H1 (cell line): ENCODE results near the gene CCDC18. TPM values are rescaled to one million over a fixed set of nuclear protein-coding genes. Genes with fewer than 3 reads are reported as not detected.

ENCODE experiments used
- CTCF ChIA-PET: fragments of 300-600 bp; sonication (Branson Sonifier 250); formaldehyde crosslinking; loops from one replicate; lab custom pipeline; 2021; ENCODE audit not compliant: partially characterized antibody; lab: Charles Lee
- POLR2A ChIA-PET: fragments of 300-600 bp; sonication (Branson Sonifier 250); formaldehyde crosslinking; loops from one replicate; lab custom pipeline; 2021; ENCODE audit warnings: inconsistent platforms; ENCODE audit not compliant: partially characterized antibody; lab: Charles Lee
- DNase-seq, 2 experiments: peaks; one replicate each; pipeline versions ENCODE4 v3.0.0 to v3.0.0-alpha.2; 2010 to 2022; ENCODE audit warnings: low spot score in 2 of 2, low read depth in 1 of 2, mixed read lengths in 1 of 2
- FAIRE-seq: peaks from 2 replicates; lab custom pipeline; 2011; peaks lifted over from hg19 to GRCh38; lab: Jason Lieb, UNC
- H2AFZ ChIP-seq: 2 replicates; pipeline ENCODE4 v1.8.1; 2012; ENCODE audit warnings: low read length, inconsistent platforms
- H2AK5ac ChIP-seq: 2 replicates; pipeline ENCODE4 v1.6.1; 2013; ENCODE audit warnings: low read depth, low read length
- H2BK120ac ChIP-seq: replicated peaks from 2 replicates; pipeline ENCODE3; 2013; ENCODE audit warnings: low read depth, low read length, inconsistent platforms
- H2BK12ac ChIP-seq: 2 replicates; pipeline ENCODE4 v1.6.1; 2013; ENCODE audit warnings: low read depth, low read length
- H2BK15ac ChIP-seq: 2 replicates; pipeline ENCODE4 v1.6.1; 2013; ENCODE audit warnings: low read length
- H2BK20ac ChIP-seq: 2 replicates; pipeline ENCODE4 v1.6.1; 2013; ENCODE audit warnings: low read length
- H2BK5ac ChIP-seq: 2 replicates; pipeline ENCODE4 v1.6.1; 2013; ENCODE audit warnings: low read depth, low read length
- H3K14ac ChIP-seq: 2 replicates; pipeline ENCODE4 v1.6.1; 2013; ENCODE audit warnings: inconsistent platforms; ENCODE audit not compliant: insufficient read length
- H3K18ac ChIP-seq: 2 replicates; pipeline ENCODE4 v1.6.1; 2013; ENCODE audit warnings: low read length; ENCODE audit errors: extremely low read depth
- H3K23ac ChIP-seq: 2 replicates; pipeline ENCODE4 v1.6.1; 2013; ENCODE audit warnings: inconsistent platforms; ENCODE audit not compliant: insufficient read length
- H3K23me2 ChIP-seq: 2 replicates; pipeline ENCODE4 v1.6.1; 2013; ENCODE audit warnings: low read depth, low read length
- H3K27ac ChIP-seq: 2 replicates; pipeline ENCODE4 v1.6.1; 2011; ENCODE audit warnings: low read depth, low read length, inconsistent platforms
- H3K27me3 ChIP-seq, 4 experiments: replicated peaks in 1 of 4; 1 replicate in 1 of 4; 2 replicates in 3 of 4; pipeline versions ENCODE4 v1.6.1 to v1.8.1; 2011 to 2013; ENCODE audit warnings: low read length in 3 of 4, mild to moderate bottlenecking in 3 of 4, inconsistent platforms in 2 of 4, mixed read lengths in 2 of 4, moderate library complexity in 1 of 4; ENCODE audit not compliant: control insufficient read depth in 3 of 4, insufficient read depth in 3 of 4; ENCODE audit errors: extremely low read depth in 1 of 4
- H3K36me3 ChIP-seq, 4 experiments: 2 replicates each; pipeline versions ENCODE4 v1.6.1 to v1.8.1; 2011 to 2013; ENCODE audit warnings: mild to moderate bottlenecking in 4 of 4, low read length in 3 of 4, moderate library complexity in 2 of 4, control low read depth in 1 of 4, inconsistent platforms in 1 of 4; ENCODE audit not compliant: insufficient read depth in 4 of 4, control insufficient read depth in 2 of 4
- H3K4ac ChIP-seq: replicated peaks from 2 replicates; pipeline ENCODE3; 2013; ENCODE audit warnings: low read length, low read depth, mixed read lengths, inconsistent platforms; ENCODE audit not compliant: insufficient read length
- H3K4me1 ChIP-seq, 4 experiments: replicated peaks in 1 of 4; 1 replicate in 1 of 4; 2 replicates in 3 of 4; pipeline versions ENCODE4 v1.6.1 to v1.8.1; 2011 to 2013; ENCODE audit warnings: low read length in 3 of 4, inconsistent platforms in 2 of 4, mixed read lengths in 1 of 4; ENCODE audit not compliant: insufficient read depth in 4 of 4, control insufficient read depth in 3 of 4
- H3K4me2 ChIP-seq, 2 experiments: 2 replicates each; pipeline versions ENCODE4 v1.6.1 to v1.8.1; 2011 to 2013; ENCODE audit warnings: low read depth in 2 of 2, low read length in 2 of 2, control low read depth in 1 of 2, inconsistent platforms in 1 of 2, mild to moderate bottlenecking in 1 of 2; ENCODE audit not compliant: insufficient read depth in 1 of 2
- H3K4me3 ChIP-seq, 4 experiments: fragments of 200-600, 300-600 bp in 1 of 4; sonication (generic), shearing (Covaris generic), sonication (Bioruptor Twin) in 1 of 4; 2 replicates each; pipeline versions ENCODE4 v1.5.1 to v1.8.1; 2011 to 2016; ENCODE audit warnings: low read length in 4 of 4, low read depth in 3 of 4, control low read depth in 2 of 4, inconsistent platforms in 2 of 4, mild to moderate bottlenecking in 2 of 4, mixed read lengths in 1 of 4, moderate library complexity in 1 of 4; ENCODE audit not compliant: insufficient read depth in 2 of 4; ENCODE audit errors: extremely low read depth in 1 of 4
- H3K56ac ChIP-seq: replicated peaks from 2 replicates; pipeline ENCODE3; 2013; ENCODE audit warnings: low read depth, mild to moderate bottlenecking, mixed read lengths, low read length, inconsistent platforms; ENCODE audit not compliant: insufficient read length
- H3K79me1 ChIP-seq: 2 replicates; pipeline ENCODE4 v1.6.1; 2013; ENCODE audit warnings: low read depth, low read length, control low read depth
- H3K79me2 ChIP-seq, 2 experiments: 2 replicates each; pipeline versions ENCODE4 v1.6.1 to v1.8.1; 2012 to 2013; ENCODE audit warnings: low read length in 2 of 2, mild to moderate bottlenecking in 2 of 2, inconsistent platforms in 1 of 2; ENCODE audit not compliant: insufficient read depth in 2 of 2, control insufficient read depth in 1 of 2
- H3K9ac ChIP-seq, 4 experiments: replicated peaks in 1 of 4; 1 replicate in 1 of 4; 2 replicates in 3 of 4; pipeline versions ENCODE4 v1.6.1 to v1.8.1; 2011 to 2013; ENCODE audit warnings: low read depth in 3 of 4, low read length in 3 of 4, control low read depth in 2 of 4, mild to moderate bottlenecking in 2 of 4, moderate library complexity in 2 of 4, inconsistent platforms in 1 of 4; ENCODE audit errors: extremely low read depth in 1 of 4
- H3K9me3 ChIP-seq, 2 experiments: 2 replicates each; pipeline versions ENCODE4 v1.6.1 to v1.8.1; 2012 to 2013; ENCODE audit warnings: mild to moderate bottlenecking in 2 of 2, moderate library complexity in 2 of 2, control low read depth in 1 of 2, inconsistent platforms in 1 of 2, low read depth in 1 of 2, low read length in 1 of 2, mixed read lengths in 1 of 2; ENCODE audit not compliant: insufficient read depth in 2 of 2
- H4K20me1 ChIP-seq, 2 experiments: replicated peaks in 1 of 2; 2 replicates each; pipeline versions ENCODE3 to v1.8.1; 2011 to 2013; ENCODE audit warnings: inconsistent platforms in 2 of 2, low read length in 2 of 2, mild to moderate bottlenecking in 1 of 2; ENCODE audit not compliant: insufficient read depth in 2 of 2, control insufficient read depth in 1 of 2
- H4K5ac ChIP-seq: 2 replicates; pipeline ENCODE4 v1.6.1; 2013; ENCODE audit warnings: low read length, low read depth, mixed read lengths, inconsistent platforms; ENCODE audit not compliant: insufficient read length
- H4K8ac ChIP-seq: 2 replicates; pipeline ENCODE4 v1.8.0; 2013; ENCODE audit warnings: mild to moderate bottlenecking, moderate library complexity, low read length, inconsistent platforms; ENCODE audit not compliant: insufficient read depth; ENCODE audit errors: extremely low read depth
- H4K91ac ChIP-seq: replicated peaks from 2 replicates; pipeline ENCODE3; 2013; ENCODE audit warnings: low read length, mixed read lengths, inconsistent platforms; ENCODE audit not compliant: insufficient read length
- CBX8 ChIP-seq: fragments of 300-800, 300-1000 bp; sonication (generic); IDR thresholded peaks from 2 replicates; pipeline ENCODE4 v1.7.1; 2016; ENCODE audit warnings: low read depth, low read length, borderline replicate concordance
- YY1 ChIP-seq: IDR thresholded peaks from 2 replicates; pipeline ENCODE4 v1.6.1; 2011; ENCODE audit warnings: low read depth, mild to moderate bottlenecking, low read length
- WGBS, 2 experiments: shearing (Covaris generic) in 1 of 2; methylation state at CpG; one replicate each; pipeline versions ENCODE4 v1.1.6 to v1.1.7; 2013 to 2015; ENCODE audit warnings: low lambda C conversion rate in 2 of 2, mixed read lengths in 2 of 2, inconsistent platforms in 1 of 2, low coverage in 1 of 2, missing lambda C conversion rate in 1 of 2; ENCODE audit not compliant: insufficient replicate concordance in 2 of 2, insufficient coverage in 1 of 2, insufficient read length in 1 of 2; ENCODE audit errors: extremely low coverage in 1 of 2, missing lambda C conversion rate in 1 of 2; 5-methylcytosine and 5-hydroxymethylcytosine counted together
- polyA plus RNA-seq, 7 experiments: library from polyadenylated mRNA; depleted of rRNA in 3 of 7; stranded (reverse) in 5 of 7; unstranded in 2 of 7; fragments of >200 nt in 5 of 7; fragments of 200-250 nt in 2 of 7; gene quantifications; 1 replicate in 5 of 7; 2 replicates in 1 of 7; 4 replicates in 1 of 7; pipeline versions ENCODE4 v1.2.1 to v1.2.3, GENCODE V29; 2011 to 2013; ENCODE audit warnings: missing spikeins in 2 of 7, mixed read lengths in 2 of 7
- total RNA-seq: library from RNA; stranded (reverse); fragmentation: NEBNext Ultra II Directional; extraction: Animal tissue kit (Norgen Biotek cat#: 25700); gene quantifications from 2 replicates; pipeline ENCODE4 v1.2.1, GENCODE V29; 2021

CCDC18 gene
- total and polyA plus RNA-seq, 2 of the 8 experiments (the other 6 are each of a cell fraction or from before 2014, with no cell fraction given) = 3.0 to 21.2 TPM

- peak overlapping the region; percentile 22; the same call in 1 of the 2 replicates for H2BK5ac ChIP-seq
- no peak overlapping the region for H3K23ac ChIP-seq
- H3K18ac ChIP-seq = no peak overlapping the region; the same call in 1 of the 2 replicates
- peaks cover 0 to 21% (median 5%) of the 10 kb centered on the region in 4 experiments; a peak in 4 of 7 replicates for H3K4me1 ChIP-seq
- H2AK5ac ChIP-seq = no peak overlapping the region
- DNase-seq (no peak), FAIRE-seq (no peak)
- H3K14ac ChIP-seq = no peak overlapping the region
- CTCF ChIA-PET = interaction anchor here (0.6 to 1.6 kb wide), 5 partner anchors 9 to 113 kb away, joined by 3 to 7 read pairs (median 3); no protein-coding TSS in a partner anchor
- H3K27ac ChIP-seq = 0 out of 2 replicates have a peak overlapping the region, but pooled peaks have one; percentile 20
- H2BK120ac ChIP-seq = peak overlapping the region; percentile 29
- H3K4me2 ChIP-seq = no peak overlapping the region; a peak in 1 of 4 replicates
- peak overlapping the region in 1 of 4 experiments; percentile 32; a peak in 1 of 8 replicates for H3K4me3 ChIP-seq
- H3K79me1 ChIP-seq = no peaks in the 10 kb centered on the region
- peak overlapping the region; percentile 97 for H4K5ac ChIP-seq
- no peak overlapping the region for H3K56ac ChIP-seq
- H4K8ac ChIP-seq = no peak overlapping the region
- H3K79me2 ChIP-seq = no peaks in the 10 kb centered on the region
- TF ChIP-seq CBX8 (no peak), YY1 (0 out of 2 replicates have a peak, but pooled peaks have one; percentile 30)
- TF ChIP-seq, all 59 proteins: peak for 1
- 72% methylated on average over 5 of the region's 5 CpGs; no CpG with 5 or more reads in 1 of the 2 experiments for whole genome bisulfite sequencing, 2 experiments
- Histone ChIP-seq H2BK12ac (0 out of 2 replicates have a peak overlapping the region, but pooled peaks have one; percentile 6), H3K23me2 (no peaks in the 10 kb centered on the region), H3K36me3 (no peaks in the 10 kb centered on the region; a peak in 3 of 8 replicates), H4K91ac (no peak overlapping the region), H3K27me3 (no peaks in the 10 kb centered on the region), H3K9me3 (peaks cover 2 to 7% of the 10 kb centered on the region in 2 experiments; a peak in 2 of 4 replicates), H4K20me1 (no peaks in the 10 kb centered on the region), H2AFZ (no peak overlapping the region), H3K4ac (no peak overlapping the region), H2BK15ac (no peak overlapping the region), H3K9ac (no peak overlapping the region), H2BK20ac (no peak overlapping the region; the same call in 1 of the 2 replicates)
- POLR2A ChIA-PET = interaction anchor here (0.5 to 1.0 kb wide), 5 partner anchors 9 to 1658 kb away, joined by 3 to 6 read pairs (median 3); no protein-coding TSS in a partner anchor
Measured at GRCh38 chr1:93275634-93276295, 95.2 kb downstream of the CCDC18 start.
